SJCRH30 (cell line): ENCODE results near the gene IL27RA. TPM values are rescaled to one million over a fixed set of nuclear protein-coding genes. Genes with fewer than 3 reads are reported as not detected.

ENCODE experiments used
- DNase-seq, 2 experiments: peaks; one replicate each; pipeline ENCODE4 v3.0.0-alpha.2; 2015 to 2020
- H3K27ac ChIP-seq: fragments of 250-450 bp; sonication (Bioruptor Pico); 2 replicates; pipeline ENCODE4 v1.5.1; 2020; ENCODE audit warnings: mild to moderate bottlenecking, moderate library complexity
- H3K27me3 ChIP-seq: fragments of 250-450 bp; sonication (Bioruptor Pico); 2 replicates; pipeline ENCODE4 v1.5.1; 2020; ENCODE audit warnings: mild to moderate bottlenecking, moderate library complexity
- H3K36me3 ChIP-seq: fragments of 250-450 bp; sonication (Bioruptor Pico); 2 replicates; pipeline ENCODE4 v1.5.1; 2020; ENCODE audit warnings: mild to moderate bottlenecking, moderate library complexity
- H3K4me1 ChIP-seq: fragments of 250-450 bp; sonication (Bioruptor Pico); 2 replicates; pipeline ENCODE4 v1.5.1; 2020; ENCODE audit warnings: mild to moderate bottlenecking, moderate library complexity
- H3K4me3 ChIP-seq: fragments of 250-450 bp; sonication (Bioruptor Pico); 2 replicates; pipeline ENCODE4 v1.5.1; 2020; ENCODE audit warnings: mild to moderate bottlenecking, moderate library complexity
- H3K9me3 ChIP-seq: fragments of 250-450 bp; sonication (Bioruptor Pico); replicated peaks from 2 replicates; pipeline ENCODE4 v1.5.1; 2020; ENCODE audit warnings: mild to moderate bottlenecking, moderate library complexity
- total RNA-seq: library from RNA; depleted of rRNA; stranded (reverse); fragments of >200 nt; shearing (Covaris generic); gene quantifications from 2 replicates; pipeline ENCODE4 v1.2.3, GENCODE V29; 2014

Gene IL27RA
- total RNA-seq, 1 experiment from 2014 or later: 1.5 TPM

DNA sequence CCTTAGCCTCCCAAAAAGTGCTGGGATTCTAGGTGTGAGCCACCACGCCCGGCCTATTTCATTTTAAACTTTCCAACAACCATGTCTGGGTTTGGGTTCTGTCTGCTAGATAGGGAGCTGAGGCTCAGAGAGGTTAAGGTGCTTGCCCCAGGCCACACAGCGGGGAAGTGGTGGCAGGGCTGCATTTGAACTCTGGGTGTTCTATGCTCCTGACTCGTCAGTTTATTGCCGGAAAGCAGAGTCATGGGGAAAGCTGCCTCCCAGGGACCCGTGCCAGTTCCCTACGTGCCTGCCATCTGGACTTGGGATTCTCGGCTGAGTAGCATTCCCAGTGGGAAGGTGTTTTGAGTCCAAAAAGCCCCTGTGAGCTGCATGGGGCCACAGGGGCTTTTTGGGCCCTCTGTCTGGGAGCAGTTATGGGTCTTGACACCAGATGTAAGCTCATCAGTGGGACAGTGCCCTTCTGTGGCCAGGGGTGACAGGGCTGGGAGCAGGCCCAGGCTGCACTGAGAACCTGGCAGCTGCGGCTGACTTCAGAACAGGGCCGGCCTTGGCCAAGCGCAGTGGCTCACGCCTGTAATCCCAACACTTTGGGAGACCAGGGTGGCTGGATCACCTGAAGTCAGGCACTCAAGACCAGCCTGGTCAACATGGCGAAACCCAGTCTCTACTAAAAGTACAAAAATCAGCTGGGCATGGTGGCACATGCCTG lies 36.4 kb upstream of the IL27RA start:
- Histone ChIP-seq H3K36me3 (peaks cover 2% of the 10 kb centered on the region; the same call in 1 of the 2 replicates), H3K27me3 (no peaks in the 10 kb centered on the region), H3K9me3 (peaks cover 9% of the 10 kb centered on the region), H3K4me3 (no peak overlapping the region), H3K27ac (no peak overlapping the region), H3K4me1 (no peaks in the 10 kb centered on the region)
- no peak for DNase-seq

DNA sequence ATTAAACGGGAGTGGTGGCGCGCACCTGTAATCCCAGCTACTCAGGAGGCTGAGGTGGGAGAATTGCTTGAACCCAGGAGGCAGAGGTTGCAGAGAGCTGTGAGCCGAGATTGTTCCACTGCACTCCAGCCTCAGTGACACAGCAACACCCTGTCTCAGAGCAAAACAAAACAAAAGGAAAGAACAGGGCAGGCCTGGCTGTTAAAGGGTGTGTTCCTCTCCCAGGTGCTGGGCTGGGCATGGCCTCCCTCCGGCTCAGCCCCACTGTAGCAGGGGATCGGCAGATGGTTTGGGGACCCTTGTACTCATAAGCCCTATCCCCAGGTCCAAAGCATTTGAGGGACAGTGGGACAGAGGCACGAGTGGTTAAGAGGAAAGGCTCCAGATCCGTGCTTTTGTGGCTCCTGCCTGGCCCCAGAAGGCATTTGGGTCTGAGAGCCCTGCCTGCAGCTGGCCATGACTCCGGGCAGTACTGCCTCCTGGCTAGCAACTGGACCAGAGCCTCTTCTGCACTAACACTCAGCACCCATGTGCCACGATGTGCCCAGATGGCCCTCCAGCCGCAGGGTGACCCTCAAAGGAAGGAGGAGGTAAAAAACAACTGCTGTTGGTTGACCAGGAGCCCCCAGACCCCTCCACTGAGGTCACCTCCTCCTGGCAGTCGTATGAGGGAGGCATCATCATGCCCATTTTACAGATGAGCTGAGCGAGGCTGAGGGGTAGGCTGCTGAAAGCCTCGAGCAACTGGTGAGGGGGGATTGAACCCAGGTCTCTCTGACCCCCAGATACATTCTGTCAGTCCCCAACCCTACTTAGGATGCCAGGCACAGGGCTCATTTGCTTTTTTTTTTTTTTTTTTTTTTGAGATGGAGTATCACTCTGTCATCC lies 35.4 kb upstream of the IL27RA start:
- Histone ChIP-seq H3K36me3 (peaks cover 2% of the 10 kb centered on the region; the same call in 1 of the 2 replicates), H3K4me3 (no peak overlapping the region), H3K27ac (no peak overlapping the region), H3K27me3 (no peaks in the 10 kb centered on the region), H3K9me3 (peaks cover 9% of the 10 kb centered on the region), H3K4me1 (no peaks in the 10 kb centered on the region)
- no peak for DNase-seq

DNA sequence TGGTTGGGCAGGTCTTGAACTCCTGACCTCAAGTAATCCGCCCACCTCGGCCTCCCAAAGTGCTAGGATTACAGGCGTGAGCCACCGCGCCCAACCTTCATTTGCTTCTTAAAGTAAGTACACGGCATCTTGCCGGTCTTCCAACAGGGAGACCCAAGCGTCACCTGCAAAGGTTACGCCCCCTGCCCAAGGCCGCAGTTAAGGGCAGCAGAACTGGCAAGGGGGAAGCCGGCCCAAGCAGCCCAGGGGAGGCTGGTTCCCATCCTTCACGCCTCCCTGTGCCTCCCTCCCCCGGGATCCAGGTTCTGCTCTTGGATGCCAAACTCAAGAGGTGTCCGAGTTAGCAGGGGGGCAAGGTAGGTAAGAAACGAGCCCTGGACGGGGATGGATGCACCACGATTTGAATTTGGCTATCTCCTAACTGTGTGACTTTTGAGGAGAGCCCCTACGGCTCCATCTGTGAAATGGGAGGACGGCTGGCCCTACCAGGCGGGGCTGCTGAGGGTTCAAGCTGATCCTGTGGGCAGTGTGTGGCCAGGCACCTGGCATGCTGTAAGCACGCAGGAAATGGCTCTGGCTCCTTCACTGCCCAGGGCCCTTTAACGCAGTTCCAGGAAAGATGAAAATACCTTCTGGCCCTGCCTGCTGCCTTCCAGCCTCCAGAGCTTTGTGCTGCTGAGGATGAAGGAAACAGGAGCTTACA lies 34.5 kb upstream of the IL27RA start:
- Histone ChIP-seq H3K36me3 (peaks cover 2% of the 10 kb centered on the region; the same call in 1 of the 2 replicates), H3K27ac (no peak overlapping the region), H3K27me3 (no peaks in the 10 kb centered on the region), H3K4me3 (no peak overlapping the region), H3K9me3 (peaks cover 9% of the 10 kb centered on the region), H3K4me1 (no peaks in the 10 kb centered on the region)
- DNase-seq: no peak

DNA sequence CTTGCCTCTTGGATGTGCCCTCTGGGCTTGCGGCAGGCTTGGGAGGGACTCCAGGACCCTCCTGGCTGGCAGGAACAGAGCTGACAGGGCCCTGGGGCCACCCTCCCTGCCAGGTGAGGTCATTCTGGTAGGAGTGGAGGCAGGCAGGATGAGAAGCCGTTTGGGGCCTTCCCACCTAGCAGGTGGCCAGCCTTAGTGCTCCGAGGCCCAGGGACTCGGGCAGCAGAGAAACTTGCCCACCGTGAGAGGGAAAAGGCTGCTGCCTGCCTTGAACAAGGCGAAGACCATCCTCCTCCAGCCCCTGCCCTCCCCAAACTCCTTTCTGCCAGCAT lies 34.0 kb upstream of the IL27RA start:
- no peaks in the 10 kb centered on the region for H3K4me1 ChIP-seq
- peaks cover 2% of the 10 kb centered on the region; the same call in 1 of the 2 replicates for H3K36me3 ChIP-seq
- H3K9me3 ChIP-seq: peaks cover 9% of the 10 kb centered on the region
- H3K27me3 ChIP-seq: no peaks in the 10 kb centered on the region
- no peak for DNase-seq
- H3K27ac ChIP-seq: no peak overlapping the region
- H3K4me3 ChIP-seq: no peak overlapping the region

DNA sequence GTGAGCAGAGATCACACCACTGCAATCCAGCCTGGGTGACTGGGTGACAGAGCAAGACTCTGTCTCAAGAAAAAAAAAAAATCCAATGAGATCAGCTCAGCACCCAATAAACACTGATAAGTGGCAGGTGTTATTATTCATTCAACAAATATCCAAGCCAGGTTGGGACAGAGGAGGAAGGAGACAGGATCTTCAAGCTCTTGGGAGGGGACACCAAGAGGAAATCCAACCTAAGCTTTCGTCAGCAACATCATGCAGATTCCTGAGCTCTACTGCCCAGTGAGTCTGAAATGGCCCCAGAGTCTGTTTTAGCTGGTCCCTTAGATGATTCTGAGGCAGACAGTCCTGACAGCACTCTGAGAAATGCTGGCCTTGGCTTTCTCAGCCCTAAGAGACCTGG lies 33.1 kb upstream of the IL27RA start:
- H3K4me3 ChIP-seq: no peak overlapping the region
- no peaks in the 10 kb centered on the region for H3K27me3 ChIP-seq
- no peaks in the 10 kb centered on the region for H3K4me1 ChIP-seq
- DNase-seq: no peak
- H3K36me3 ChIP-seq: peaks cover 2% of the 10 kb centered on the region; the same call in 1 of the 2 replicates
- H3K27ac ChIP-seq: no peak overlapping the region
- H3K9me3 ChIP-seq: peaks cover 9% of the 10 kb centered on the region

DNA sequence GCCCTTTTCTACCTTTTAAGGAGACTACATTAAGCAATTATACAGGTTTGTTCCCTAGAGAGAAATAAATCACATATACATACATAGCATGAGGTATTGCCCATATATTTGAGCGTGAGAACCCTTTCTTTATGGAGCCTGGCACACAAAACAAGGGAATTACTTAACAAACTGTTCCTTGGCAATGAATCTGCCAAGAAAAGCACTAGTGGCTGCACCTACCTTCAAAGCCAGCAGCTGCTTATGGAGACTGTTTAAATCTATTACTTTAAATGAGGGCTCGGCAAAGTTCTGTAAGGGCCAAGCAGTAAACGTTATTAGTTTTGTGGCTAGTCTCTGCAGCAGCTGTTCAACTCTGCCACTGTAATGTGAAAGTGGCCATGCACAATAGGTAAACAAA lies 32.5 kb upstream of the IL27RA start:
- Histone ChIP-seq H3K27ac (no peak overlapping the region), H3K27me3 (no peaks in the 10 kb centered on the region), H3K4me3 (no peak overlapping the region), H3K4me1 (no peaks in the 10 kb centered on the region), H3K36me3 (peaks cover 2% of the 10 kb centered on the region; the same call in 1 of the 2 replicates), H3K9me3 (peaks cover 9% of the 10 kb centered on the region)
- no peak for DNase-seq

DNA sequence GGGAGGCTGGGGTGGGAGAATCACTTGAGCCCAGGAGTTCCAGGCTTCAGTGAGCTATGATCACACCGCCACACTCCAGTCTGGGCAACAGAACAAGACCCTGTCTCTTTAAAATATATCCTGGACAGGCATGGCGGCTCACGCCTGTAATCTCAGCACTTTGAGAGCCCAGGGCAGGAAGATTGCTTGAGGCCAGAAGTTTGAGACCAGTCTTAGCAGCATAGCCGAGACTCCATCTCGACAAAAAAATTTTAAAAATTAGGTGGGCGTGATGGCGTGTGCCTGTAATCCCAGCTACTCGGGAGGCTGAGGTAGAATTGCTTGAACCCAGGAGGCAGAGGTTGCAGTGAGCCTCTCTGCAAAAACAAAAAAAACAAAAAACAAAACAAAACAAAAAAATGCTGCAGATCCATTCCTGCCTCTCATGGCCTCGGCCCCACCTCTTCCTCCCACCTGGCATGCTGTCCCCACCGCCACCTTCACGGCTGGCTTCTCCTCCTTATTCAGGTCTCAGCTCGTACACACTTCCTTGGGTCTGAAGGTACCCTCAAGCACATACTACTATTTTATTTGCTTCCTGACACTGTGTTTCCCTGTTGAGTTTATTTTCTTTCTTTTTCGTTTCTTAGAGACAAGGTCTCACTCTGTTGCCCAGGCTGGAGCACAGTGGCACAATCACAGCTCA lies 30.7 kb upstream of the IL27RA start:
- H3K27me3 ChIP-seq: no peaks in the 10 kb centered on the region
- H3K4me1 ChIP-seq: no peaks in the 10 kb centered on the region
- DNase-seq: no peak
- H3K9me3 ChIP-seq: peaks cover 9% of the 10 kb centered on the region
- no peak overlapping the region for H3K4me3 ChIP-seq
- H3K27ac ChIP-seq: no peak overlapping the region
- H3K36me3 ChIP-seq: peaks cover 2% of the 10 kb centered on the region; the same call in 1 of the 2 replicates

DNA sequence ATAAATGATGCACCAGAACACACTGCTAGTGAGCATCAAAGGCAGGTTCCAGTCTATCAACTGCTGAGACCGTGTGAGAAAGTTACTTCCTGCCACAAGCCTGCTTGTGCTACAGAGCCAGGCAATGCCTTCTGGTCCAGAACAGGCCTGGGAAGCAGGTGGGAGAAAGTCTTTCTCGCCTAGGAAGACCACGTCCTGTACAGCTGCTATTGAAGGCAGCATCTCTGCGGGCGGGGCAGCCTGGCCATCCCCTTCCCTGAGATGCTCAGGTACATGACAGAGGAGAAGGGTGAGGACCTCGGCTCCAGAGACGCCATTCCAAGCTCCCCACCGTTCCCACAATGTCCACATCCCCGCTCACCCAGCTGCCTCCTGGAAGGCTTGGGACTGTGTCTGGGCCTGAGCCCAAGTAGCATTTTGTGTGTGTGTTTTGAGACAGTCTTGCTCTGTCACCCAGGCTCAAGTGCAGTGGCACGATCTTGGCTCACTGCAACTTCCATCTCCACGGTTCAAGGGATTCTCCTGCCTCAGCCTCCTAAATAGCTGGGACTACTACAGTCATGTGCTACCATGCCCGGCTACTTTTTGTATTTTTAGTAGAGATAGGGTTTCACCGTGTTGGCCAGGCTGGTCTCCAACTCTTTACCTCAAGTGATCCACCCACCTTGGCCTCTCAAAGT lies 28.9 kb upstream of the IL27RA start:
- peak in 1 of 2 experiments; percentile 37 for DNase-seq
- Histone ChIP-seq H3K27me3 (no peaks in the 10 kb centered on the region), H3K4me1 (no peaks in the 10 kb centered on the region), H3K4me3 (no peak overlapping the region), H3K9me3 (peaks cover 9% of the 10 kb centered on the region), H3K27ac (no peak overlapping the region), H3K36me3 (peaks cover 2% of the 10 kb centered on the region; the same call in 1 of the 2 replicates)

DNA sequence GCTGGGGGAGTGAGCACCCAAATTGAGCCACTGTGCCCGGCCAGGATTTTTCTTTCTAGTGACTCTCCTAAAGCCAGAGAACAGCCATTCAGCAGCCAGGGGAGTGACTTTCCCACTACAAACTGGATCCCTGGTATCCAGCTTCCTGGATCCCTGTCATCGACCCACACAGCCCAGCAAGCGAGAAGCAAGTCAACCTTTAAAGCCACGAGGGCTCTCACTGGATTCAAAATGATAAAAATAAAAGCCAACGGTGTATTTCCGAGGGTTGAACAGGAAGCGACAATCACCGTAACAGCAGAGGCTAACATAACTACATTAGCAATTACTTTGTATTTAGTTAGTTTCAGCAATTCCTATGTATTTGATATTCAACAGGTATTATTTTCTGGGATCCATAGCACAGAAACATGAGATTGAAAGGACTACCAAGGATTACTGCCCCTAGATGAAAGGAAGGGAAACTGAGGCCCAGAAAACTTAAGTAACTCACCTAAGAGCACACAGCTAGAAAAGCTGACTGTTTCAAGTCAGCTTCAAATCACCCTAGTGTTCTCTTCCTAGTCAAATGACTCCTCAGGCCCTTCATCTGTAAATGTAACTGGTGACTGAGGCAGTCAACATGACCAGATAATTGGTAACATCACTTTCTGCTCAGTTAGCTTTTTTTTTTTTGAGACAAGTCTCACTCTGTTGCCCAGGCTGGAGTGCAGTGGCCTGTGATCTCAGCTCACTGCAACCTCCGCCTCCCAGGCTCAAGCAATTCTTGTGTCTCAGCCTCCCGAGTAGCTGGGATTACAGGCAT lies 28.1 kb upstream of the IL27RA start:
- DNase-seq: no peak
- no peaks in the 10 kb centered on the region for H3K4me1 ChIP-seq
- H3K27me3 ChIP-seq: no peaks in the 10 kb centered on the region
- no peak overlapping the region for H3K27ac ChIP-seq
- H3K9me3 ChIP-seq: peaks cover 9% of the 10 kb centered on the region
- H3K4me3 ChIP-seq: no peak overlapping the region
- peaks cover 2% of the 10 kb centered on the region; the same call in 1 of the 2 replicates for H3K36me3 ChIP-seq

DNA sequence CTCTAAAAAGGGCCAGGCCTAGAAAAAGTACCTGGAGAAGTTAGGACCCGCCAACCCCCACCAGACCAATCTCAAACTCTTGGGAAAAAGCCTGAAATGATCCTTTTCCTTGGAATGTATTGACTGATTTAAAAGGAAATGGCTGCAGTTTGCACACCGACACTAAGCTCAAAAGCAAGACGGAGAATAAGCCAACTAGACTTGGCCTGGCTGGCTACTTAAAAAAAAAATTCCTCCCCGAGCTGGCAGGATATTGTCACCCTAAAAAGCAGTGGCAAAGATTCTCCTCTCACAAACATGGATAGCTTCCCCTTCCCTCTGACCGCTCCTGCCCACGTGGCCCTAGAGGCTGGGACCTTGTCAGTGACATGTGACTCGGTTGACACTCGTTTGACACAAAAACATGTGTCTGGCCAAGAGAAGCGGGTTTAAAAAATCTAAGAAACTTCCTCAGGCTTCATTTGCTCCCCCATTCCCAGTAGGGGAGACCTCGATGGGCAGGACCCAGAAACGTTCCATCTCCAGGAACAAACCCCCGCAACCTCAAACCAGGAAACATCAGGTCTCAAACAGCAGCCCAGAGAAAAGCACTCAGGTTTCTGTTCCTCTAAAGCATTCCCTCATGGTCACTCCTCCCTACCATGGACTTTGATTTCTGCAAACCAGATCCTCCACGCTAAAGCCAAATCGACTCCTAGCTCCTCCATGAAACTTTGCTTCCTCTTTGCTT lies 26.8 kb upstream of the IL27RA start:
- no peaks in the 10 kb centered on the region for H3K4me1 ChIP-seq
- no peak overlapping the region for H3K27ac ChIP-seq
- H3K36me3 ChIP-seq: peaks cover under 1% of the 10 kb centered on the region; the same call in 1 of the 2 replicates
- DNase-seq: no peak
- no peak overlapping the region for H3K4me3 ChIP-seq
- H3K27me3 ChIP-seq: no peaks in the 10 kb centered on the region
- H3K9me3 ChIP-seq: no peaks in the 10 kb centered on the region

DNA sequence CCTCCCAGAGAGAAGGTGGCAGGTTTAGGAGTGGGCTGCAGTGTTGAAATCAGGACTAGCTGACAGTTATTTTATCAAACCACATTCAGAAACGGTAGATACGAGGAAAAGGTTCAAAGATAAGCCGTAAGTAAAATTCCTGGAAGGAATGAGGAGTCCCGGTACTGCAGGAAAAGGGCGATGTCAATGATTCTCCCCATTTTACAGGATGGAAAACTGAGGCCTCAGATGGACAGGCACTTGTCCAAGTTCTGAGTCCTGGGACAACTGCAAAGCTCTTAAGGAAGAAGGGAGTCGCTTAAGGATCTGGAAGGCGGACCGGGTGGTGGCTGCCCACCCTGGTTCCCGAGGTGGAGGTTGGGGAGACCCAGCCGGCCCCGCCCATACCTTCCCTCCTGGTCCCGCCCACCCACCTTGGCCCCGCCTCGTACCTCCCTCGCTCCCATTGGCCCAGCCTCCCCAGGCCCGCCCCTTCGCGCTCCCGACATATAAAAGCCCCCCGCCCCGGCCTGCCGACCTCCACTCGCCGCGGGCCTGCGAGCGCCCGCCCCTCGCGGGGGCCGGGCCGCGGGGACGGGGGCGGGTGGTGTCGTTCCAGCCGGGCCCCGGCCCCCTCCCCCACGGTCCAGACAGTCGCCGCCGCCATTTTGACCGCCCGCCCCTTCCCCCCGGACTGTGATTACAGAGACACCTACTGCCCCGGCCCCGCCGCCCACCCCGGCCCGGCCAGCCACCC lies 26.0 kb upstream of the IL27RA start:
- H3K4me1 ChIP-seq: no peaks in the 10 kb centered on the region
- no peaks in the 10 kb centered on the region for H3K36me3 ChIP-seq
- peak overlapping the region; percentile 77 for H3K27ac ChIP-seq
- no peaks in the 10 kb centered on the region for H3K27me3 ChIP-seq
- peak overlapping the region; percentile 63 for H3K4me3 ChIP-seq
- H3K9me3 ChIP-seq: no peaks in the 10 kb centered on the region
- DNase-seq: peak; percentile 93

DNA sequence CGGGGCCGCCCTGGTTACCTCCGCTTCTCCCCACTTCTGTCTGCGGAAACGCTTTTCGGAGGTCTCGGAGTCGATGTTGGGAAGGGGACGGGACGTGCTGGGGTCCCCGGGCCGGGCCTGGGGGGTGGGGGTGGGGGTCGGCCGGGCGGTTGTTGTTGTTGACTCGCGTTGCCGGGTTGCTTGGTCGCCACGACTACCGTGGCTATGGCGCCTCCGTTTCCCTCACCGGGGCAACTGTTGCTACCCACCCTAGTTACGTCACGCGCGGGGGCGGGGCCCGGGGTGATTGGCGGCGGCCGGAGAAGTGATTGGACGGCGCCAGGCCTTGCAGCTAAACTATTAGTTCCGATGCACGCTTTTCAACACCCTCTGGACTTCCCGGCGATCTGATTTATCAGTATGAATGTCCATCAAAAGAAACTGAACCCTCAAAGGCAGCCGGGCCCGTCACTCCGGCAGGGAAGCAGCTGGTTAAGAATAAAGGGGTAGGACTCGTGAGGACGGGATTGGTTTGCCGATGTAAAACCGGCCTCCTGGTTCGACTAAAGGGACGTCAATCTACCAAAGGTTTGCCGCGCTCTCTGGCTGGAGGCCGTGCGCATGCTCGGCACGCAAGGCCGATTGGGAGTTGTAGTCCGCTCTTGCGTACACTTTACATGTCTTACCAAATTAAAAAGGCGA lies 25.3 kb upstream of the IL27RA start, which contains the start of gene RFX1:
Gene RFX1, minus strand, starts transcription at position 236 of the 681 bp plus-strand sequence. CDS start 12,477 bp downstream, outside the sequence.
- Histone ChIP-seq H3K27ac (peak within 1 kb of the TSS; percentile 77), H3K4me1 (no peaks in the 10 kb centered on the region), H3K9me3 (no peaks in the 10 kb centered on the region), H3K27me3 (no peaks in the 10 kb centered on the region), H3K4me3 (peak within 1 kb of the TSS; percentile 63), H3K36me3 (no peaks in the 10 kb centered on the region)
- DNase-seq: peak; percentile 100
